GM13977 (cell line): ENCODE data around the gene AFAP1L2.

ENCODE experiments used
- DNase-seq: peaks from one replicate; pipeline ENCODE4 v3.0.0; 2012; ENCODE audit warnings: low spot score
- CTCF ChIP-seq: IDR thresholded peaks from 2 replicates; pipeline ENCODE4 v1.5.1; 2012; ENCODE audit warnings: mild to moderate bottlenecking, control low read depth; ENCODE audit not compliant: insufficient read depth; ENCODE audit errors: extremely low read depth, missing control alignments
- in situ Hi-C: fragments of 300-500 bp; cut with MboI; formaldehyde crosslinking; loops from one replicate; pipeline ENCODE4 v1.12.0; 2022; ENCODE audit warnings: low sequenced_read_pairs, low pct_unique_long_range_greater_than_20kb, mixed read lengths, inconsistent platforms; ENCODE audit not compliant: unreplicated experiment

AFAP1L2 gene

GRCh38 chr10:114310346-114310745 is 94.0 kb downstream of the AFAP1L2 start:
- in situ Hi-C loops, result no loop called here
- no peak for DNase-seq
- TF ChIP-seq CTCF, result no peak

DNA sequence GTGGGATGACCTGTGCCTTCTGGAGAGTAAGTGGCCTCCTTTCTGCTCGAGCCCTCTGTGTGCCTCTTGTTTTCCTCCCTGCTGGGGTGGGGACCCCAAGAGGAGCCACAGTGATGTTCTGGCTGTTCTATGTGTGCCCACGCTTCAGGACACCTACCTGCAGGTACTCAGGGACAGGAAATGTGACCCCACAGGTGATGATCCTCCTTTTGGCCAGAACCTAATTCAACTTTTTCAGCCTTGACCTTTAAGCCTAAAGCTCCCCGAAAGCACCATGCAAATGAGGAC is 95.0 kb downstream of the AFAP1L2 start:
- in situ Hi-C loops, result loop anchor here (10.0 kb wide), 1 partner anchor 155 kb away; no protein-coding TSS in a partner anchor
- DNase-seq, result no peak
- TF ChIP-seq CTCF, result no peak

DNA sequence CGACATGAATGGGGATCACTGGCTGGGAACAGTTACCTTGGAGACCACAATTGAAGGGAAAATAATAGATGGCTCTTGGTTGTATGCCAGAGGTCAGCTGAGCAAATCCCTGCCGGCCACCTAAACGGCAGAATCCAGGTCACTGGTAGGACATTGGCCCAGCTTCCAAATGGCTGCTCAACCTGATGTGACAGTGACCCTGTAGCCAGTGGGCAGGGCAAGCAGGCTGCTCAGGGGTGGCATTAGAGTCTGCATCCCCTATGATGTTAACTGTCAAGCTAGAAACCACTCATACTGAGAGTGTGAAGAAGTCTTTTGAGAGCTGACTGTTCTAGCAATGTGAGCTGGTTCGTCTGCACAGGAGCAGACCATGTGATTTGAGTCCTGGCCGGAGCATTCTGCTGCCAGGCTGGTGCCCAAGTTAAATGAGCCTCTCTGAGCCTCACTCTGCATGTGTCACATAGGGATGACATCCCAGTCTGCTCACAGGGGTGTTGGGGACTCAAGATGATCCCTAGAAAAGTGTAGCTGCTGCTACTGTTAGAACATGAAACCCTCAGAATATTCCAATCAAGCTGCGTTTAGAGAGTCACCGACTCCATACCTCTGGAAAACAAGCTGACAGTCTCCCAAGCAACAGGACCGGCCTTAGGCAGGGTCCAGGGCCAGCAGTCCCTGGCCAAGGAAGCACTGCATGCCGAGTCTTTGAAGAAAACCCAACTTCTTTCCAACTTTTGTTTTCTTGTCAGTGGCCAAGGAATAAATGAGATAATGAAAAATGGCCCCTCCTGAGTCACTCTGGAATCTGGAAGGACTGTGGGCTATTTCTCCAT is 95.6 kb downstream of the AFAP1L2 start:
- in situ Hi-C loops, result loop anchor here (10.0 kb wide), 1 partner anchor 156 kb away; no protein-coding TSS in a partner anchor
- DNase-seq, result peak; percentile 61
- no peak for TF ChIP-seq CTCF

DNA sequence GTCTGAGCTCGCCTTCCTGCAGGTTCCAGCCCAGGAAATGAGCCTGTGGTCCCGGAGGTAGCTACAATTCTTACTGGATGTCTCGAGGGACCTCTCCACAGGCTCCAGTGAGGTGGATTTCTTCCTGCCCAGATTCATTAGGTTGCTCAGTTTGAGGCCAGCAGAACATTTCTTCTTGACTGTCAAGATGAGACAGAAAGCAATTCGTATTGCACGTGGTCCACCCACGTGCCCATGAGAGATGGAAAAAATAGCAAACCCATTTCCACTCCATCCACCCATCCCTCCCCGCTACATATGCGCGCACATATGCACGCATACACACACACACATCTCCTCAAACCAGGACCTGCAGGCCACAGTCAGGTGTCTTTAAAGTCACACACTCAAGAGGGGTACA is 96.6 kb downstream of the AFAP1L2 start:
- TF ChIP-seq CTCF, result no peak
- no peak for DNase-seq
- in situ Hi-C loops, result loop anchor here (10.0 kb wide), 1 partner anchor 157 kb away; no protein-coding TSS in a partner anchor

- DNase-seq, result no peak
- in situ Hi-C loops, result loop anchor here (10.0 kb wide), 1 partner anchor 158 kb away; no protein-coding TSS in a partner anchor
- no peak for TF ChIP-seq CTCF
These were observed 98.0 kb downstream of the AFAP1L2 start for GRCh38 chr10:114306116-114306973.

DNA sequence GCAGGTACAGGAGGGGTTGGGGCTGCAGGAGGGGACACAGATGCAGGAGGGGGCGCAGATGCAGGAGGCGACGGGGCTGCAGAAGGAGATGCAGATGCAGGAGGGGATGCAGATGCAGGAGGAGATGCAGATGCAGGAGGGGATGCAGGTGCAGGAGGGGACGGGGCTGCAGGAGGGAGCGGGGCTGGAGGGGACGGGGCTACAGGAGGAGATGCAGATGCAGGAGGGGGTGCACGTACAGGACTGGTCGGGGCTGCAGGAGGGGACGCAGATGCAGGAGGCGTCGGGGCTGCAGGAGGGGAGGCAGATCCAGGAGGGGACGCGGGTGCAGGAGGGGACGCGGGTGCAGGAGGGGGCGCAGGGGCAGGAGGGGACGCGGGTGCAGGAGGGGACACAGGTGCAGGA is 98.8 kb downstream of the AFAP1L2 start:
- in situ Hi-C loops, result loop anchor here (10.0 kb wide), 1 partner anchor 159 kb away; no protein-coding TSS in a partner anchor

More for the DNA sequence above, 98.8 kb downstream of the AFAP1L2 start:
- TF ChIP-seq CTCF, result no peak
- no peak for DNase-seq
